Naive thymus-derived CD4-positive, alpha-beta T cell (primary cell): ENCODE measurements around the gene POLE4. TPM values are rescaled to one million over a fixed set of nuclear protein-coding genes. Genes with fewer than 3 reads are reported as not detected.

Experiments used
- ATAC-seq: fragments of 150-1000 bp; cut with Tn5 transposase; 2 replicates; pipeline ENCODE4 v1.10.0; 2021; ENCODE audit warnings: mild to moderate bottlenecking, moderate library complexity
- CTCF ChIA-PET: fragments of 350-600 bp; sonication (Branson Sonifier 250); formaldehyde crosslinking; loops from one replicate; lab custom pipeline; 2021; ENCODE audit warnings: antibody characterized with exemption; lab: Charles Lee
- POLR2A ChIA-PET: fragments of 350-600 bp; sonication (Branson Sonifier 250); formaldehyde crosslinking; loops from one replicate; lab custom pipeline; 2021; ENCODE audit warnings: antibody characterized with exemption, inconsistent platforms; lab: Charles Lee
- DNase-seq, 9 donors: peaks; one replicate each; pipeline versions ENCODE4 v3.0.0 to v3.0.0-alpha.2; 2020 to 2022; ENCODE audit warnings: mixed read lengths in 1 of 9
- H3K27ac ChIP-seq: one replicate; pipeline ENCODE4 v1.7.0; 2013; ENCODE audit warnings: mild to moderate bottlenecking, low read depth, low read length, moderate library complexity
- H3K27me3 ChIP-seq, 2 donors: one replicate each; pipeline ENCODE4 v1.7.0; 2013; ENCODE audit warnings: low read length in 2 of 2, mild to moderate bottlenecking in 2 of 2, moderate library complexity in 2 of 2; ENCODE audit not compliant: control insufficient read depth in 2 of 2, insufficient read depth in 2 of 2
- H3K36me3 ChIP-seq, 3 experiments: 1 replicate in 2 of 3; 2 replicates in 1 of 3; pipeline ENCODE4 v1.7.0; 2013; ENCODE audit warnings: low read length in 3 of 3, mild to moderate bottlenecking in 3 of 3, moderate library complexity in 1 of 3; ENCODE audit not compliant: insufficient read depth in 3 of 3, control insufficient read depth in 2 of 3
- H3K4me1 ChIP-seq, 2 donors: one replicate each; pipeline ENCODE4 v1.7.0; 2013; ENCODE audit warnings: low read length in 2 of 2, mild to moderate bottlenecking in 2 of 2, moderate library complexity in 1 of 2; ENCODE audit not compliant: control insufficient read depth in 2 of 2, insufficient read depth in 2 of 2
- H3K4me3 ChIP-seq: 2 replicates; pipeline ENCODE4 v1.7.0; 2013; ENCODE audit warnings: mild to moderate bottlenecking, low read length
- H3K9me3 ChIP-seq, 3 experiments: 1 replicate in 2 of 3; 2 replicates in 1 of 3; pipeline ENCODE4 v1.7.0; 2013; ENCODE audit warnings: low read length in 3 of 3; ENCODE audit not compliant: control insufficient read depth in 2 of 3
- H3K27ac Mint-ChIP-seq, 9 donors: one replicate each; pipeline ENCODE4 v1.8.0; 2020 to 2022; ENCODE audit warnings: mixed read lengths in 9 of 9, mild to moderate bottlenecking in 8 of 9, moderate library complexity in 5 of 9, inconsistent platforms in 2 of 9
- H3K27me3 Mint-ChIP-seq, 5 donors: one replicate each; pipeline ENCODE4 v1.8.0; 2021 to 2022; ENCODE audit warnings: mixed read lengths in 5 of 5, mild to moderate bottlenecking in 1 of 5
- H3K36me3 Mint-ChIP-seq, 5 donors: one replicate each; pipeline ENCODE4 v1.8.0; 2020 to 2022; ENCODE audit warnings: mixed read lengths in 5 of 5, mild to moderate bottlenecking in 3 of 5, inconsistent platforms in 1 of 5
- H3K4me1 Mint-ChIP-seq, 7 donors: one replicate each; pipeline ENCODE4 v1.8.0; 2020 to 2022; ENCODE audit warnings: mixed read lengths in 7 of 7, mild to moderate bottlenecking in 3 of 7, inconsistent platforms in 1 of 7
- H3K4me3 Mint-ChIP-seq, 10 donors: one replicate each; pipeline ENCODE4 v1.8.0; 2020 to 2022; ENCODE audit warnings: mild to moderate bottlenecking in 10 of 10, mixed read lengths in 10 of 10, moderate library complexity in 6 of 10, inconsistent platforms in 2 of 10
- H3K9me3 Mint-ChIP-seq, 11 donors: one replicate each; pipeline ENCODE4 v1.8.0; 2020 to 2022; ENCODE audit warnings: mixed read lengths in 11 of 11, mild to moderate bottlenecking in 4 of 11, inconsistent platforms in 1 of 11, moderate library complexity in 1 of 11
- intact Hi-C, 2 donors: fragments of 100-400 bp; cut with micrococcal nuclease; formaldehyde crosslinking; loops; one replicate each; pipeline ENCODE4 v1.15.1; 2023
- polyA plus RNA-seq, 2 donors: library from polyadenylated mRNA; unstranded; fragments of 300-500 nt; fragmentation: Illumina TruSeq; gene quantifications; one replicate each; pipeline ENCODE4 v1.2.3, GENCODE V29; 2021
- total RNA-seq, 6 experiments: library from RNA in 5 of 6; stranded (reverse) in 5 of 6; gene quantifications; 1 replicate in 5 of 6; 2 replicates in 1 of 6; pipeline ENCODE4 v1.2.3 and lab custom pipeline; 2021 to 2026

Gene POLE4
- total and polyA plus RNA-seq, 7 experiments from 2014 or later, result 37.8 to 153 (median 44.5) TPM

GRCh38 chr2:74983631-74984392 is 25.4 kb downstream of the POLE4 start:
- CTCF ChIA-PET, result interaction anchor here (0.6 kb wide), 1 partner anchor 65 kb away, joined by 3 read pairs; no protein-coding TSS in a partner anchor

GRCh38 chr2:74984947-74985637 is 26.6 kb downstream of the POLE4 start:
- no peaks in the 10 kb centered on the region for H3K36me3 ChIP-seq
- intact Hi-C loops, result no loop called here
- no peak for DNase-seq
- Mint-ChIP-seq H3K36me3 (peaks cover 1 to 48% (median 43%) of the 10 kb centered on the region in 5 donors), H3K9me3 (peaks cover 0 to 31% (median 8%) of the 10 kb centered on the region in 11 donors), H3K4me3 (no peak overlapping the region), H3K27me3 (no peaks in the 10 kb centered on the region), H3K27ac (no peak overlapping the region), H3K4me1 (peaks cover 0 to 9% (median 3%) of the 10 kb centered on the region in 7 donors)
- ChIA-PET POLR2A (no interaction called here), CTCF (no interaction called here)
- no peak overlapping the region for H3K27ac ChIP-seq
- H3K4me3 ChIP-seq, result no peak overlapping the region
- H3K9me3 ChIP-seq, result no peaks in the 10 kb centered on the region
- no peaks in the 10 kb centered on the region for H3K27me3 ChIP-seq
- H3K4me1 ChIP-seq, result no peaks in the 10 kb centered on the region
- ATAC-seq, result no peak

More at GRCh38 chr2:74983631-74984392, 25.4 kb downstream of the POLE4 start:
- Histone ChIP-seq H3K27ac (no peak overlapping the region), H3K4me1 (no peaks in the 10 kb centered on the region), H3K27me3 (no peaks in the 10 kb centered on the region), H3K4me3 (no peak overlapping the region), H3K36me3 (no peaks in the 10 kb centered on the region), H3K9me3 (no peaks in the 10 kb centered on the region)
- DNase-seq (no peak), ATAC-seq (no peak)
- H3K9me3 Mint-ChIP-seq, result peaks cover 0 to 31% (median 7%) of the 10 kb centered on the region in 11 donors
- peaks cover 0 to 18% (median 10%) of the 10 kb centered on the region in 7 donors for H3K4me1 Mint-ChIP-seq
- peaks cover 1 to 47% (median 42%) of the 10 kb centered on the region in 5 donors for H3K36me3 Mint-ChIP-seq
- H3K4me3 Mint-ChIP-seq, result no peak overlapping the region
- H3K27ac Mint-ChIP-seq, result no peak overlapping the region
- intact Hi-C loops, result no loop called here
- POLR2A ChIA-PET, result no interaction called here
- H3K27me3 Mint-ChIP-seq, result no peaks in the 10 kb centered on the region

- peaks cover 0 to 31% (median 8%) of the 10 kb centered on the region in 11 donors for H3K9me3 Mint-ChIP-seq
- DNase-seq (no peak), ATAC-seq (no peak)
- no peaks in the 10 kb centered on the region for H3K27me3 Mint-ChIP-seq
- no peak overlapping the region for H3K27ac Mint-ChIP-seq
- H3K36me3 Mint-ChIP-seq, result peaks cover 1 to 49% (median 43%) of the 10 kb centered on the region in 5 donors
- Histone ChIP-seq H3K9me3 (no peaks in the 10 kb centered on the region), H3K4me3 (no peak overlapping the region), H3K27ac (no peak overlapping the region), H3K27me3 (no peaks in the 10 kb centered on the region), H3K36me3 (no peaks in the 10 kb centered on the region), H3K4me1 (no peaks in the 10 kb centered on the region)
- intact Hi-C loops, result no loop called here
- H3K4me1 Mint-ChIP-seq, result peaks cover 0 to 4% (median 0%) of the 10 kb centered on the region in 7 donors
- H3K4me3 Mint-ChIP-seq, result no peak overlapping the region
- ChIA-PET CTCF (no interaction called here), POLR2A (no interaction called here)
Measured at GRCh38 chr2:74985978-74986609, 27.7 kb downstream of the POLE4 start.

GRCh38 chr2:74991977-74992376 is 33.5 kb downstream of the POLE4 start:
- intact Hi-C loops, result no loop called here
- H3K9me3 ChIP-seq, result no peaks in the 10 kb centered on the region
- no peak overlapping the region for H3K4me3 ChIP-seq
- ChIA-PET POLR2A (no interaction called here), CTCF (no interaction called here)
- no peak overlapping the region for H3K27ac ChIP-seq
- no peaks in the 10 kb centered on the region for H3K4me1 ChIP-seq
- ATAC-seq (no peak), DNase-seq (no peak)
- H3K4me1 Mint-ChIP-seq, result peaks cover 0 to 4% (median 0%) of the 10 kb centered on the region in 7 donors
- no peak overlapping the region for H3K27ac Mint-ChIP-seq
- no peaks in the 10 kb centered on the region for H3K27me3 ChIP-seq
- no peaks in the 10 kb centered on the region for H3K36me3 ChIP-seq
- H3K9me3 Mint-ChIP-seq, result peaks cover 0 to 19% (median 6%) of the 10 kb centered on the region in 11 donors
- peaks cover 1 to 37% (median 24%) of the 10 kb centered on the region in 5 donors for H3K36me3 Mint-ChIP-seq
- H3K4me3 Mint-ChIP-seq, result no peak overlapping the region
- H3K27me3 Mint-ChIP-seq, result no peaks in the 10 kb centered on the region

- peaks cover 0 to 35% (median 26%) of the 10 kb centered on the region in 5 donors for H3K36me3 Mint-ChIP-seq
- H3K4me1 Mint-ChIP-seq, result peaks cover 0 to 2% (median 0%) of the 10 kb centered on the region in 7 donors
- no peak overlapping the region for H3K4me3 Mint-ChIP-seq
- intact Hi-C loops, result no loop called here
- ChIA-PET CTCF (no interaction called here), POLR2A (no interaction called here)
- Histone ChIP-seq H3K4me1 (no peaks in the 10 kb centered on the region), H3K27me3 (no peaks in the 10 kb centered on the region), H3K27ac (no peak overlapping the region), H3K9me3 (no peaks in the 10 kb centered on the region), H3K4me3 (no peak overlapping the region), H3K36me3 (no peaks in the 10 kb centered on the region)
- H3K27me3 Mint-ChIP-seq, result no peaks in the 10 kb centered on the region
- ATAC-seq (no peak), DNase-seq (no peak)
- peaks cover 0 to 5% (median 0%) of the 10 kb centered on the region in 11 donors for H3K9me3 Mint-ChIP-seq
- H3K27ac Mint-ChIP-seq, result no peak overlapping the region
Measured at GRCh38 chr2:74999468-74999867, 41.0 kb downstream of the POLE4 start.

- H3K4me3 ChIP-seq, result no peak overlapping the region
- CTCF ChIA-PET, result no interaction called here
- Mint-ChIP-seq H3K27me3 (no peaks in the 10 kb centered on the region), H3K4me1 (peaks cover 0 to 2% (median 0%) of the 10 kb centered on the region in 7 donors), H3K9me3 (peaks cover 0 to 7% (median 0%) of the 10 kb centered on the region in 11 donors), H3K36me3 (peaks cover 0 to 37% (median 32%) of the 10 kb centered on the region in 5 donors), H3K27ac (no peak overlapping the region), H3K4me3 (no peak overlapping the region)
- H3K27me3 ChIP-seq, result no peaks in the 10 kb centered on the region
- intact Hi-C loops, result no loop called here
- no peak overlapping the region for H3K27ac ChIP-seq
- no peaks in the 10 kb centered on the region for H3K4me1 ChIP-seq
- POLR2A ChIA-PET, result no interaction called here
- H3K36me3 ChIP-seq, result no peaks in the 10 kb centered on the region
- ATAC-seq (no peak), DNase-seq (no peak)
- H3K9me3 ChIP-seq, result no peaks in the 10 kb centered on the region
Measured at GRCh38 chr2:75002007-75002406, 43.6 kb downstream of the POLE4 start.
